Immature natural killer cell (primary cell): ENCODE measurements around the gene CUTC. TPM values are rescaled to one million over a fixed set of nuclear protein-coding genes. Genes with fewer than 3 reads are reported as not detected.

Source experiments
- DNase-seq, 3 donors: peaks; one replicate each; pipeline ENCODE4 v3.0.0; 2022; ENCODE audit warnings: mixed read lengths in 1 of 3
- H3K27ac Mint-ChIP-seq, 6 donors: one replicate each; pipeline ENCODE4 v1.8.0; 2020; ENCODE audit warnings: mixed read lengths in 6 of 6, mild to moderate bottlenecking in 5 of 6, inconsistent platforms in 4 of 6, moderate library complexity in 3 of 6
- H3K27me3 Mint-ChIP-seq, 3 donors: one replicate each; pipeline ENCODE4 v1.8.0; 2020 to 2021; ENCODE audit warnings: low read depth in 3 of 3, mild to moderate bottlenecking in 3 of 3, mixed read lengths in 3 of 3, moderate library complexity in 3 of 3, inconsistent platforms in 1 of 3
- H3K36me3 Mint-ChIP-seq, 3 donors: one replicate each; pipeline ENCODE4 v1.8.0; 2020; ENCODE audit warnings: mixed read lengths in 3 of 3, inconsistent platforms in 2 of 3, mild to moderate bottlenecking in 2 of 3
- H3K4me1 Mint-ChIP-seq, 2 donors: one replicate each; pipeline ENCODE4 v1.8.0; 2020; ENCODE audit warnings: inconsistent platforms in 2 of 2, mild to moderate bottlenecking in 2 of 2, mixed read lengths in 2 of 2, moderate library complexity in 1 of 2
- H3K4me3 Mint-ChIP-seq, 5 donors: one replicate each; pipeline ENCODE4 v1.8.0; 2020; ENCODE audit warnings: mild to moderate bottlenecking in 5 of 5, mixed read lengths in 5 of 5, inconsistent platforms in 3 of 5, moderate library complexity in 3 of 5
- H3K9me3 Mint-ChIP-seq, 6 donors: one replicate each; pipeline ENCODE4 v1.8.0; 2020; ENCODE audit warnings: mild to moderate bottlenecking in 6 of 6, mixed read lengths in 6 of 6, inconsistent platforms in 4 of 6, moderate library complexity in 3 of 6
- polyA plus RNA-seq, 3 donors: library from polyadenylated mRNA; unstranded; fragments of 300-500 nt; fragmentation: Illumina TruSeq; gene quantifications; one replicate each; pipeline ENCODE4 v1.2.3, GENCODE V29; 2021

The CUTC gene
- polyA plus RNA-seq, 3 donors from 2014 or later, result 57.2 to 105 (median 60.4) TPM

DNA sequence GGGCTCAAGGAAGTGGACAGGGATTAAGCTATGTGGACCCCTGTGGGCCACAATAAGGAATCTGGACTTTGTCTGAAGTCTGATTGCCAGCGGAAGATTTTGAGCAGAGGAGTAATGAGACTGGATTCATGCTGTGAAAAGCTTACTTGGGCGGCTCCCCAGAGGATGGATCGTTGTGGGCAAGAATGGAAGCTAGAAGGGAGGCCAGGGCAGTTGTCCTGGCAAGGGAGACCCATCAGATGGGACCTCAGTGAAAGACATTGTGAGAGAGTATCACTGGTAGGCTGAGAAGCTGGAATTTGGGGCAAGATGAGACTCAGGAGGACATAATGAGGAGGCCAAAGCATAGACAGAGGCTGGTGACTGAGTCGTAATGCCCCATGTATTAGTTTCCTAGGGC, 66.0 kb downstream of the CUTC start:
- no peak overlapping the region for H3K27ac Mint-ChIP-seq
- H3K9me3 Mint-ChIP-seq, result no peaks in the 10 kb centered on the region
- peaks cover 10 to 23% (median 21%) of the 10 kb centered on the region in 3 donors for H3K36me3 Mint-ChIP-seq
- H3K4me3 Mint-ChIP-seq, result no peak overlapping the region
- peaks cover 0 to 3% (median 0%) of the 10 kb centered on the region in 3 donors for H3K27me3 Mint-ChIP-seq
- DNase-seq, result no peak
- H3K4me1 Mint-ChIP-seq, result no peaks in the 10 kb centered on the region

DNA sequence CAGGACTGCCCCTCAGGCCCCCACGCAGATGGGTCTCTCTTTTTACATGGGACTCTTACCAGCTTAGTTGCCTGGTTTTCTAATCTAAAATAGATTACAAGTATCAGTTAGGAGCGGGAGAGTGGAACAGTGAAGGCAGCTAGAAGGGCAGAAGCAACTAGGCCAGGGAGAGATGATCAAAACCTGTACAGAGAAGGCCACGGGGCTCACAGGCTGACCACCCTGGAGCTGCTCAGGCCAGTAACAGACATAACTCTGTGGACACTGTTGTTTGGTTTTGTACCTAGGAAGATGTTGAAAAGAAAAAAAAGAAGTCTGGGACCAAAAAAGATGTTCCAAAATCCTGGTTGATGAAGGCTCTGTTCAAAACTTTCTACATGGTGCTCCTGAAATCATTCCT, 66.9 kb downstream of the CUTC start:
- no peaks in the 10 kb centered on the region for H3K9me3 Mint-ChIP-seq
- no peak overlapping the region for H3K4me3 Mint-ChIP-seq
- H3K27ac Mint-ChIP-seq, result no peak overlapping the region
- no peaks in the 10 kb centered on the region for H3K4me1 Mint-ChIP-seq
- peaks cover 4 to 19% (median 14%) of the 10 kb centered on the region in 3 donors for H3K36me3 Mint-ChIP-seq
- peaks cover 0 to 3% (median 0%) of the 10 kb centered on the region in 3 donors for H3K27me3 Mint-ChIP-seq
- no peak for DNase-seq

DNA sequence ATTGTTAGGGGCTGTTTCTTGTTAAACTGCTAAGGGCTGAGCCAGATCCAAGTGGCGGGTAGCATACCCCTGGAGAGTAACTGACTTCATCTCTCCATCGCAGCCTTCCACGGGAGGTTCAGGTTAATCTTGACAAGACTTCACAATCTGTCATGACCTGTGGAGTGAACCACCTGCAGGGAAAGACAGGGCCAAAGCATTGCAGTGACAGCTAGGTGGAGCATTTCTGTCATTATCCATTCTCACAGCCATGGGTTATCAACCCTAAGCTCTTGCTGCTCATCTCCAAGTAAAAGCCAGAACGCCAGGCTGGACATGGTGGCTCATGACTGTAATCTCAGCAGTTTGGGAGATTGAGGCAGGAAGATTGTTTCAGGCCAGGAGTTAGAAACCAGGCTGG, 67.6 kb downstream of the CUTC start:
- H3K4me1 Mint-ChIP-seq, result no peaks in the 10 kb centered on the region
- no peak overlapping the region for H3K4me3 Mint-ChIP-seq
- no peak overlapping the region for H3K27ac Mint-ChIP-seq
- H3K36me3 Mint-ChIP-seq, result peaks cover 4 to 16% (median 13%) of the 10 kb centered on the region in 3 donors
- no peaks in the 10 kb centered on the region for H3K9me3 Mint-ChIP-seq
- no peak for DNase-seq
- peaks cover 0 to 3% (median 0%) of the 10 kb centered on the region in 3 donors for H3K27me3 Mint-ChIP-seq

DNA sequence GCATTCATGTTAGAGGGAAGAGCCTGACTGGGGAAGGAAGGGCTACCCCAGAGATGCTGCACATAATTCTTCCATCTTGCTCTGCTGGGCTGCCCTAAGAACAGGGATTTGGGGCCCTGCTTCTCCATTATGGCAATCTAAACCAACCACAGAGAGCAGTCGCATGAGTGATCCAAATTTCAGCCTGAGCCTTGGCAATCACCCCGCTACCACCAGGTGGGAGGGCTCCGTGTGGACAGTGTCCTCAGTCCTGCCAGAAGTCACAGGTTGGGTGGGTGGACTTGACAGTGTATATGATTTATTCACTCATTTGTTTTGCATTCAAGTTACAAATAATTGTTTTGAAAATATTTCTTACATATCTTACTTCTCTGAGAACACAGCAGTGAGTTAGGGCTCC, 72.4 kb downstream of the CUTC start:
- no peaks in the 10 kb centered on the region for H3K4me1 Mint-ChIP-seq
- DNase-seq, result no peak
- H3K9me3 Mint-ChIP-seq, result no peaks in the 10 kb centered on the region
- H3K27ac Mint-ChIP-seq, result no peak overlapping the region
- H3K27me3 Mint-ChIP-seq, result no peaks in the 10 kb centered on the region
- peaks cover 0 to 15% (median 12%) of the 10 kb centered on the region in 3 donors for H3K36me3 Mint-ChIP-seq
- no peak overlapping the region for H3K4me3 Mint-ChIP-seq

DNA sequence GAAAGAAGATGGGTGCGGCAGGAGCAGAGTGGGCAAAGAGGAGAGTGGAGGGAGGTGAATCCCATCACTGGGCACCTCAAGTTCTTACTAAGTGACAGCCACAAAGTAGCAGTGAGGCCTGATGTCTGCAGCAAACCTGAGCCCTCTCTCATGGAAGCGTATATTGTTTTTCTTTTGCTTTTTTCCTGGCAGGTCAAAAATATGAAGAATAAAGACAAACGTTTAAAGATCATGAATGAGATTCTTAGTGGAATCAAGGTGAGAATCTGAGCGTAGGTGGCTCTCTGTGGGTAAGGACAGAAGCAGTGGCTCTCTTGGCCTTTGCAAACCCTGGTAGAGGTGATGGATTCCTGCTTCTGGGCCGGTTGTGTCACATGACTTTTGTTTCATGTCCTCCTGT, 73.2 kb downstream of the CUTC start:
- no peak overlapping the region for H3K4me3 Mint-ChIP-seq
- H3K4me1 Mint-ChIP-seq, result no peaks in the 10 kb centered on the region
- no peaks in the 10 kb centered on the region for H3K9me3 Mint-ChIP-seq
- peaks cover 0 to 15% (median 15%) of the 10 kb centered on the region in 3 donors for H3K36me3 Mint-ChIP-seq
- DNase-seq, result no peak
- H3K27me3 Mint-ChIP-seq, result peaks cover 0 to 2% (median 0%) of the 10 kb centered on the region in 3 donors
- no peak overlapping the region for H3K27ac Mint-ChIP-seq

Other genes with a start within 250 kb of the CUTC start
- not detected for gene NKX2-3, start 199.3 kb upstream of the CUTC start, polyA plus RNA-seq
- gene SLC25A28, start 111.8 kb upstream of the CUTC start, polyA plus RNA-seq, result 10 to 100 TPM; 12.5 to 21.0 (median 13.2) TPM
- 1 to 10 TPM in 2 of 3 donors, under 1 TPM in 1; 0.76 to 2.8 (median 1.4) TPM for gene ENTPD7, start 72.7 kb upstream of the CUTC start, polyA plus RNA-seq
- 10 to 100 TPM; 23.1 to 32.6 (median 29.6) TPM for gene COX15, start 107 bp upstream of the CUTC start, polyA plus RNA-seq
- gene ABCC2, start 50.4 kb downstream of the CUTC start, polyA plus RNA-seq, result under 1 TPM in 1 of 3 donors, not detected in 2; 0.48 TPM